ENCODE measurements around the gene CDKN2B-AS1. TPM values are rescaled to one million over a fixed set of nuclear protein-coding genes. Genes with fewer than 3 reads are reported as not detected.

Gene CDKN2B-AS1
- total and polyA plus RNA-seq, 2 donors (not counting 1 experiment from before 2014, with no cell fraction given) = 1.3 to 2.5 TPM

DNA sequence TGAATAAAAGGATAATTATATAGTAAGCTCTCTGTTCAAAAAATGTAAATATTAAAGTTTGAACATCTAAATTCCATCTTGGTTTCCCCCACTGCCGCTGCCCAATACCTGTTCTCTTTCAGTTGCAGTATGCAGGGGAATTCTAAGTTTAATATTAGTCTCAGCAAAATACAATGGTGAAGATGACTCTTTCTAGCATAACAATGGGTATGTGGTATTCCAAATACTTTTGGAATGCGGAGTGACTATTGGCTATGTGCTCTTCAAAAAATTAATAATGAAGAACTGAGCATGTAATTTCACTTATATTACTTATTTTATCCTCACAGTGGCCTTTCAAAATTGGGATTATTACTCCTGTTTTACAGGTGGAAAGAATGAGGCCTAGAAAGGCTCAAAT lies 3.4 kb downstream of the CDKN2B-AS1 start:
- no peak overlapping the region for H3K27ac Mint-ChIP-seq
- no peak overlapping the region for H3K4me3 Mint-ChIP-seq
- Histone ChIP-seq H3K9ac (ENCODE audit: low read length) (no peak overlapping the region), H3K4me3 (ENCODE audit: control extremely low read depth in 1 of 5, extremely low read depth in 1 of 5, insufficient read depth in 1 of 5, low read depth in 2 of 5, low read length in 4 of 5) (no peak overlapping the region), H3K36me3 (replicated peaks in 1 of 2; ENCODE audit: control extremely low read depth in 1 of 2, control insufficient read depth in 1 of 2, extremely low read depth in 1 of 2, insufficient read depth in 2 of 2, low read length in 1 of 2) (no peaks in the 10 kb centered on the region), H3K27ac (ENCODE audit: low read length in 2 of 2) (no peak overlapping the region), H2AFZ (ENCODE audit: insufficient read depth, low read depth, low read length, poor library complexity, severe bottlenecking) (no peak overlapping the region), H3K79me2 (ENCODE audit: control insufficient read depth, insufficient read depth, low read length) (peaks cover 8% of the 10 kb centered on the region), H3K4me1 (ENCODE audit: control insufficient read depth in 2 of 2, insufficient read depth in 2 of 2, low read length in 2 of 2) (peaks cover 16 to 17% of the 10 kb centered on the region in 2 donors), H3K27me3 (replicated peaks in 1 of 4; ENCODE audit: control extremely low read depth in 1 of 4, control insufficient read depth in 3 of 4, insufficient read depth in 4 of 4, low read length in 3 of 4) (peaks cover 0 to 2% (median under 1%) of the 10 kb centered on the region in 4 experiments), H3K9me3 (ENCODE audit: control extremely low read depth in 1 of 3, control insufficient read depth in 2 of 3, insufficient read depth in 1 of 3, low read length in 2 of 3) (no peaks in the 10 kb centered on the region), H3K4me2 (replicated peaks; ENCODE audit: low read depth, low read length, poor library complexity, severe bottlenecking) (no peak overlapping the region), H4K20me1 (ENCODE audit: control insufficient read depth, insufficient read depth, low read length, poor library complexity, severe bottlenecking) (no peaks in the 10 kb centered on the region)
- POLR2A ChIA-PET = no interaction called here
- H3K9me3 Mint-ChIP-seq (ENCODE audit: insufficient read depth) = no peaks in the 10 kb centered on the region
- intact Hi-C loops (cut with micrococcal nuclease) = loop anchor here (5.0 to 10.0 kb wide), 4 partner anchors 553 to 1313 kb away; partner anchors contain the start of genes FOCAD, IFNA1 and KLHL9
- DNase-seq (no peak), ATAC-seq (ENCODE audit: low read depth) (no peak)
- no CpG with 5 or more reads among the region's 2 CpGs for WGBS (ENCODE audit: insufficient coverage)
- peaks cover 16% of the 10 kb centered on the region for H3K27me3 Mint-ChIP-seq
- TF ChIP-seq EZH2 (IDR thresholded peaks at IDR 0.05; ENCODE audit: borderline replicate concordance, insufficient read depth, low read depth, low read length, poor library complexity, severe bottlenecking) = no peak
- TF ChIP-seq, protein P1, sequence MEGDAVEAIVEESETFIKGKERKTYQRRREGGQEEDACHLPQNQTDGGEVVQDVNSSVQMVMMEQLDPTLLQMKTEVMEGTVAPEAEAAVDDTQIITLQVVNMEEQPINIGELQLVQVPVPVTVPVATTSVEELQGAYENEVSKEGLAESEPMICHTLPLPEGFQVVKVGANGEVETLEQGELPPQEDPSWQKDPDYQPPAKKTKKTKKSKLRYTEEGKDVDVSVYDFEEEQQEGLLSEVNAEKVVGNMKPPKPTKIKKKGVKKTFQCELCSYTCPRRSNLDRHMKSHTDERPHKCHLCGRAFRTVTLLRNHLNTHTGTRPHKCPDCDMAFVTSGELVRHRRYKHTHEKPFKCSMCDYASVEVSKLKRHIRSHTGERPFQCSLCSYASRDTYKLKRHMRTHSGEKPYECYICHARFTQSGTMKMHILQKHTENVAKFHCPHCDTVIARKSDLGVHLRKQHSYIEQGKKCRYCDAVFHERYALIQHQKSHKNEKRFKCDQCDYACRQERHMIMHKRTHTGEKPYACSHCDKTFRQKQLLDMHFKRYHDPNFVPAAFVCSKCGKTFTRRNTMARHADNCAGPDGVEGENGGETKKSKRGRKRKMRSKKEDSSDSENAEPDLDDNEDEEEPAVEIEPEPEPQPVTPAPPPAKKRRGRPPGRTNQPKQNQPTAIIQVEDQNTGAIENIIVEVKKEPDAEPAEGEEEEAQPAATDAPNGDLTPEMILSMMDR (IDR thresholded peaks at IDR 0.05) = no peak
- peaks cover 19% of the 10 kb centered on the region for H3K4me1 Mint-ChIP-seq
- CTCF ChIA-PET = interaction anchor here (1.0 to 6.8 kb wide), 3 partner anchors 10 to 185 kb away, joined by 3 to 60 read pairs (median 4); partner anchors contain the start of gene CDKN2B

DNA sequence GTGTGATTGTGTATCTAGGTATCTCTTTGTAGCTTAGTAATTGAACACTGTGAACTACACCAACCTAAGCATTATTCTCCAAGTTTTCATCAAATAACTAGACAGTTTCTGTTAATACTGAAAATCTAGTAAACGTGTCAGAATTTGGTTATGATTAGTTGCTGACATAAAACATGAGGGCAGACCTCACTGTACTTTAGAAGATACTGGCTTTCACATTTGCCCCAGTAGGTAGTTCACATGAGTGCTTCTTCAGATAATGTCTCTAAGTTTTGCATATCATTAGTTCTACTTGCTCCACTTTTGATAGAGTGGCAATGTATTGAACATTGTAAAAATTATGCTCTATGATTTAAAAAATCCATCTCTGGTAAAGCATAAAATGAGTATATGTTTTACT lies 7.4 kb downstream of the CDKN2B-AS1 start:
- Histone ChIP-seq H2AFZ (ENCODE audit: insufficient read depth, low read depth, low read length, poor library complexity, severe bottlenecking) (no peak overlapping the region), H3K27me3 (replicated peaks in 1 of 4; ENCODE audit: control extremely low read depth in 1 of 4, control insufficient read depth in 3 of 4, insufficient read depth in 4 of 4, low read length in 3 of 4) (peaks cover 0 to 33% (median 29%) of the 10 kb centered on the region in 4 experiments), H3K9me3 (ENCODE audit: control extremely low read depth in 1 of 3, control insufficient read depth in 2 of 3, insufficient read depth in 1 of 3, low read length in 2 of 3) (peaks cover 0 to 8% (median 0%) of the 10 kb centered on the region in 3 donors), H3K79me2 (ENCODE audit: control insufficient read depth, insufficient read depth, low read length) (no peaks in the 10 kb centered on the region), H3K27ac (ENCODE audit: low read length in 2 of 2) (no peak overlapping the region), H3K4me1 (ENCODE audit: control insufficient read depth in 2 of 2, insufficient read depth in 2 of 2, low read length in 2 of 2) (peaks cover 16 to 25% of the 10 kb centered on the region in 2 donors), H4K20me1 (ENCODE audit: control insufficient read depth, insufficient read depth, low read length, poor library complexity, severe bottlenecking) (peaks cover 8% of the 10 kb centered on the region), H3K36me3 (replicated peaks in 1 of 2; ENCODE audit: control extremely low read depth in 1 of 2, control insufficient read depth in 1 of 2, extremely low read depth in 1 of 2, insufficient read depth in 2 of 2, low read length in 1 of 2) (no peaks in the 10 kb centered on the region), H3K9ac (ENCODE audit: low read length) (no peak overlapping the region), H3K4me2 (replicated peaks; ENCODE audit: low read depth, low read length, poor library complexity, severe bottlenecking) (no peak overlapping the region), H3K4me3 (ENCODE audit: control extremely low read depth in 1 of 5, extremely low read depth in 1 of 5, insufficient read depth in 1 of 5, low read depth in 2 of 5, low read length in 4 of 5) (no peak overlapping the region)
- CTCF ChIA-PET = interaction anchor here (1.1 kb wide), 1 partner anchor 188 kb away, joined by 4 read pairs; no protein-coding TSS in a partner anchor
- DNase-seq (no peak), ATAC-seq (ENCODE audit: low read depth) (no peak)
- no CpG with 5 or more reads among the region's 1 CpG for WGBS (ENCODE audit: insufficient coverage)
- Mint-ChIP-seq H3K4me1 (peaks cover 22% of the 10 kb centered on the region), H3K4me3 (no peak overlapping the region), H3K27ac (no peak overlapping the region), H3K27me3 (peaks cover 49% of the 10 kb centered on the region), H3K9me3 (ENCODE audit: insufficient read depth) (no peaks in the 10 kb centered on the region)
- POLR2A ChIA-PET = no interaction called here
- TF ChIP-seq, protein P1 (IDR thresholded peaks at IDR 0.05) = no peak
- no peak for TF ChIP-seq EZH2 (IDR thresholded peaks at IDR 0.05; ENCODE audit: borderline replicate concordance, insufficient read depth, low read depth, low read length, poor library complexity, severe bottlenecking)
- intact Hi-C loops (cut with micrococcal nuclease) = no loop called here
